Measurements from ENCODE around the gene KAT2B.

- TF ChIP-seq CTCF (IDR thresholded peaks at IDR 0.05 in 8 of 11, conservative IDR thresholded peaks at IDR 0.05 in 3 of 11) = no peak
- TF ChIP-seq POLR2A (IDR thresholded peaks at IDR 0.05) = no peak
- TF ChIP-seq POLR2AphosphoS5 (IDR thresholded peaks at IDR 0.05) = no peak
Measured at GRCh38 chr3:20039466-20039764, 831 bp upstream of the KAT2B start.
